OCI-LY1 (cell line): Measurements from ENCODE around the gene YRDC.

Experiments
- H2AFZ ChIP-seq: fragments of 200-600 bp; sonication (generic), shearing (Covaris generic); 2 replicates; pipeline ENCODE4 v1.6.0; 2014; ENCODE audit warnings: antibody characterized with exemption, mild to moderate bottlenecking, low read length
- H3F3A ChIP-seq: fragments of 200-600 bp; sonication (generic), shearing (Covaris generic); 2 replicates; pipeline ENCODE4 v1.6.0; 2014; ENCODE audit warnings: mild to moderate bottlenecking, antibody characterized with exemption, low read length, moderate library complexity; ENCODE audit not compliant: insufficient read depth
- H3K27ac ChIP-seq: fragments of 200-600 bp; sonication (generic); 2 replicates; pipeline ENCODE4 v1.5.1; 2014; ENCODE audit warnings: low read length, mixed run types, mild to moderate bottlenecking, low read depth; ENCODE audit not compliant: poor library complexity, severe bottlenecking
- H3K27me3 ChIP-seq: fragments of 200-600 bp; sonication (generic); 2 replicates; pipeline ENCODE4 v1.6.0; 2014; ENCODE audit warnings: antibody characterized with exemption, mild to moderate bottlenecking, low read length, moderate library complexity; ENCODE audit not compliant: insufficient read depth
- H3K36me3 ChIP-seq: fragments of 200-600 bp; sonication (generic); 2 replicates; pipeline ENCODE4 v1.6.1; 2014; ENCODE audit warnings: mild to moderate bottlenecking, antibody characterized with exemption, low read length, moderate library complexity, mixed read lengths; ENCODE audit not compliant: insufficient read depth
- H3K4me1 ChIP-seq: fragments of 200-600 bp; sonication (generic); 2 replicates; pipeline ENCODE4 v1.5.1; 2014; ENCODE audit warnings: mild to moderate bottlenecking, low read length, moderate library complexity; ENCODE audit not compliant: insufficient read depth, severe bottlenecking
- H3K4me2 ChIP-seq: fragments of 200-600 bp; sonication (generic), shearing (Covaris generic); 2 replicates; pipeline ENCODE4 v1.6.1; 2014; ENCODE audit warnings: low read length
- H3K4me3 ChIP-seq: fragments of 200-600 bp; sonication (generic); 2 replicates; pipeline ENCODE4 v1.5.1; 2014; ENCODE audit warnings: low read length, low read depth, mild to moderate bottlenecking, mixed read lengths; ENCODE audit not compliant: poor library complexity, severe bottlenecking
- H3K79me2 ChIP-seq: fragments of 200-600 bp; shearing (Covaris generic); 2 replicates; pipeline ENCODE4 v1.6.1; 2016; ENCODE audit warnings: mixed run types, low read length, mixed read lengths; ENCODE audit not compliant: insufficient read depth
- H3K9ac ChIP-seq: fragments of 200-600 bp; sonication (generic), shearing (Covaris generic); 2 replicates; pipeline ENCODE4 v1.6.1; 2014; ENCODE audit warnings: mild to moderate bottlenecking, low read length, mixed read lengths
- H3K9me2 ChIP-seq: fragments of 200-600 bp; sonication (generic), shearing (Covaris generic); 2 replicates; pipeline ENCODE4 v1.6.1; 2014; ENCODE audit warnings: low read depth, mild to moderate bottlenecking, low read length, mixed read lengths
- H3K9me3 ChIP-seq: fragments of 200-600 bp; shearing (Covaris generic); 2 replicates; pipeline ENCODE4 v1.6.1; 2014; ENCODE audit warnings: low read length, mixed read lengths
- H4K20me1 ChIP-seq: fragments of 200-600 bp; sonication (generic), shearing (Covaris generic); 2 replicates; pipeline ENCODE4 v1.6.0; 2016; ENCODE audit warnings: mild to moderate bottlenecking, low read length; ENCODE audit not compliant: insufficient read depth
- CTCF ChIP-seq: fragments of 200-600 bp; sonication (generic), shearing (Covaris generic); IDR thresholded peaks from 2 replicates; pipeline ENCODE4 v1.5.1; 2017; ENCODE audit warnings: mild to moderate bottlenecking, antibody characterized with exemption, low read length, moderate library complexity, mixed read lengths
- EZH2 ChIP-seq: fragments of 200-600 bp; sonication (generic), shearing (Covaris generic); IDR thresholded peaks from 2 replicates; pipeline ENCODE4 v1.8.0; 2017; ENCODE audit warnings: borderline replicate concordance, mixed run types, mild to moderate bottlenecking, antibody characterized with exemption, low read length, moderate library complexity, mixed read lengths

The YRDC gene

GRCh38 chr1:37831809-37832208, 23.8 kb upstream of the YRDC start:
- Histone ChIP-seq H3K9me2 (no peaks in the 10 kb centered on the region), H3F3A (no peaks in the 10 kb centered on the region), H3K4me1 (no peaks in the 10 kb centered on the region), H2AFZ (no peak overlapping the region), H3K27ac (no peak overlapping the region), H4K20me1 (no peaks in the 10 kb centered on the region), H3K4me3 (no peak overlapping the region), H3K9ac (no peak overlapping the region), H3K36me3 (peaks cover 75% of the 10 kb centered on the region), H3K4me2 (no peak overlapping the region), H3K27me3 (no peaks in the 10 kb centered on the region), H3K79me2 (no peaks in the 10 kb centered on the region), H3K9me3 (no peaks in the 10 kb centered on the region)
- no peak for TF ChIP-seq CTCF

GRCh38 chr1:37831109-37831508, 23.1 kb upstream of the YRDC start:
- Histone ChIP-seq H3K9ac (no peak overlapping the region), H3K4me1 (no peaks in the 10 kb centered on the region), H3K27me3 (no peaks in the 10 kb centered on the region), H3K4me2 (no peak overlapping the region), H4K20me1 (no peaks in the 10 kb centered on the region), H3K9me2 (no peaks in the 10 kb centered on the region), H3K36me3 (peaks cover 71% of the 10 kb centered on the region), H3F3A (no peaks in the 10 kb centered on the region), H3K27ac (no peak overlapping the region), H3K9me3 (no peaks in the 10 kb centered on the region), H3K79me2 (no peaks in the 10 kb centered on the region), H2AFZ (no peak overlapping the region), H3K4me3 (no peak overlapping the region)
- TF ChIP-seq EZH2 (no peak), CTCF (no peak)

GRCh38 chr1:37828410-37829074, 20.5 kb upstream of the YRDC start:
- H2AFZ ChIP-seq: no peak overlapping the region
- H3K27ac ChIP-seq: no peak overlapping the region
- no peak overlapping the region for H3K4me2 ChIP-seq
- H4K20me1 ChIP-seq: no peaks in the 10 kb centered on the region
- H3K4me1 ChIP-seq: no peaks in the 10 kb centered on the region
- no peaks in the 10 kb centered on the region for H3K9me3 ChIP-seq
- H3F3A ChIP-seq: no peaks in the 10 kb centered on the region
- H3K36me3 ChIP-seq: peaks cover 55% of the 10 kb centered on the region
- H3K27me3 ChIP-seq: no peaks in the 10 kb centered on the region
- TF ChIP-seq CTCF (no peak), EZH2 (no peak)
- H3K79me2 ChIP-seq: no peaks in the 10 kb centered on the region
- no peak overlapping the region for H3K4me3 ChIP-seq
- H3K9ac ChIP-seq: no peak overlapping the region
- no peaks in the 10 kb centered on the region for H3K9me2 ChIP-seq
